H1 (cell line): ENCODE results near the gene PLCH2. TPM values are rescaled to one million over a fixed set of nuclear protein-coding genes. Genes with fewer than 3 reads are reported as not detected.

Experiments
- CHD2 ChIP-seq: IDR thresholded peaks from 2 replicates; pipeline ENCODE4 v1.6.1; 2012; ENCODE audit warnings: low read length, improper control_type of control experiment
- CREB1 ChIP-seq: IDR thresholded peaks from 2 replicates; pipeline ENCODE4 v1.6.1; 2012; ENCODE audit warnings: inconsistent platforms
- JUND ChIP-seq: IDR thresholded peaks from 2 replicates; pipeline ENCODE4 v1.6.1; 2011; ENCODE audit warnings: mild to moderate bottlenecking, improper control_type of control experiment, low read length
- KDM4A ChIP-seq: IDR thresholded peaks from one replicate; pipeline ENCODE4 v1.7.1; 2012; ENCODE audit warnings: low read depth, mild to moderate bottlenecking, moderate library complexity, low read length, inconsistent platforms; ENCODE audit not compliant: severe bottlenecking
- NRF1 ChIP-seq: IDR thresholded peaks from 2 replicates; pipeline ENCODE4 v1.6.1; 2011; ENCODE audit warnings: mild to moderate bottlenecking, low read depth, low read length, improper control_type of control experiment
- PHF8 ChIP-seq: fragments of 200-600 bp; sonication (generic); conservative IDR thresholded peaks from 2 replicates; pipeline ENCODE4 v1.7.1; 2012; ENCODE audit warnings: low read depth, mild to moderate bottlenecking, inconsistent platforms, low read length, moderate library complexity
- RBBP5 ChIP-seq: IDR thresholded peaks from 2 replicates; pipeline ENCODE4 v1.7.1; 2012; ENCODE audit warnings: low read depth, mild to moderate bottlenecking, inconsistent platforms, low read length, moderate library complexity, borderline replicate concordance
- RFX5 ChIP-seq: IDR thresholded peaks from 2 replicates; pipeline ENCODE4 v1.6.1; 2011; ENCODE audit warnings: low read depth, low read length, improper control_type of control experiment, borderline replicate concordance
- SP4 ChIP-seq: IDR thresholded peaks from 2 replicates; pipeline ENCODE4 v1.6.1; 2012; ENCODE audit warnings: low read length, inconsistent platforms
- ZNF274 ChIP-seq: IDR thresholded peaks from 2 replicates; pipeline ENCODE4 v1.7.0; 2012; ENCODE audit warnings: low read length, borderline replicate concordance; ENCODE audit errors: extremely low read depth
- polyA plus RNA-seq, 7 experiments: library from polyadenylated mRNA; depleted of rRNA in 3 of 7; stranded (reverse) in 5 of 7; unstranded in 2 of 7; fragments of >200 nt in 5 of 7; fragments of 200-250 nt in 2 of 7; gene quantifications; 1 replicate in 5 of 7; 2 replicates in 1 of 7; 4 replicates in 1 of 7; pipeline versions ENCODE4 v1.2.1 to v1.2.3, GENCODE V29; 2011 to 2013; ENCODE audit warnings: missing spikeins in 2 of 7, mixed read lengths in 2 of 7
- total RNA-seq: library from RNA; stranded (reverse); fragmentation: NEBNext Ultra II Directional; extraction: Animal tissue kit (Norgen Biotek cat#: 25700); gene quantifications from 2 replicates; pipeline ENCODE4 v1.2.1, GENCODE V29; 2021
- TF ChIP-seq, protein P1 (sequence below): fragments of 300-600 bp; sonication (generic); IDR thresholded peaks from 2 replicates; pipeline ENCODE4 v1.7.1; 2012; ENCODE audit warnings: low read length, moderate library complexity, mild to moderate bottlenecking, inconsistent platforms; ENCODE audit not compliant: insufficient replicate concordance

Gene PLCH2
- total and polyA plus RNA-seq, 2 of the 8 experiments (the other 6 are each of a cell fraction or from before 2014, with no cell fraction given): 0.14 to 0.19 TPM

DNA sequence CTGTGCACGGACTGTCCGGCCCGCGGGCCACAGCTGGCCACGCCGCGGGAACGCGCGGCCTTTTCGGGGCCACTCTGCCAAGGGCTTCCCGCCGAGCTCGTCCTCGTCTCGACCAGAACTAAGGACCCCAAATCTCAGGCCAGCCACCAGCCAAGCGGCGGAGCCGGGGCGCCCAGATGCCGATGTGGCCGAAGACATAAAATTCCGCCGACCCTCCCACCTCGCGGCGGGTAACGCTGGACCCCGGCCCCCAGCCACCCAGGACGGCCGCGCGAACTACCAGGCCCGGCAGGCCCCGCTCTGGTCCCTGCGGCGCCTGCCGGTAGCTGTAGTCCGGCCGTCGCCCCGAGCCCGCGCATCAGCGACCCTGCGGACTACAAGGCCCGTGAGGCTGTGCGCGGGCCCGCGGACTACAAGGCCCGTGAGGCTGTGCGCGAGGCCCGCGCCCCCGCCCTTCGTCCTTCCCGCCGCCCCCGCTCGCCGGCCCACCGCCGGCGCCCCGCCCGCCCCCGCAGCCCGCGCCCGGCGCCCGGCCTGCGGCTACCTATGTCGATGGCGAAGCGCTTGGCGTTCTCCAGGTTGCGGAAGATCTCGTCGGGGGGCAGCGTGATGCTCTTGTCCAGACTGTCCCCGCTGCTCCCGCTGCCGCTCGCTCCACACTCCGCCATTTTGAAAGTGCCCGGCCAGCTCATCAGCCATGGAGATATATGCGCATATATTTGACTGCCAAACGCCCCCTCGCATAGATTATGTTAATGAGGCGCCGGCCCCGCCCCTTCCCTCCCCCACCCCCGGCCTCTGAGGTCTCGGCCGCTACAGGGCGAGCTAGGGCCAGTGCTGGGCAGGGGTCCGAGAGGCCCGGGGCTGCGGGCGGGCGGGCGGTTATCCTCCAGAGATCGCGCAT lies 50.1 kb downstream of the PLCH2 start, which contains the start of gene PANK4 (continued):
- TF ChIP-seq, protein P1, sequence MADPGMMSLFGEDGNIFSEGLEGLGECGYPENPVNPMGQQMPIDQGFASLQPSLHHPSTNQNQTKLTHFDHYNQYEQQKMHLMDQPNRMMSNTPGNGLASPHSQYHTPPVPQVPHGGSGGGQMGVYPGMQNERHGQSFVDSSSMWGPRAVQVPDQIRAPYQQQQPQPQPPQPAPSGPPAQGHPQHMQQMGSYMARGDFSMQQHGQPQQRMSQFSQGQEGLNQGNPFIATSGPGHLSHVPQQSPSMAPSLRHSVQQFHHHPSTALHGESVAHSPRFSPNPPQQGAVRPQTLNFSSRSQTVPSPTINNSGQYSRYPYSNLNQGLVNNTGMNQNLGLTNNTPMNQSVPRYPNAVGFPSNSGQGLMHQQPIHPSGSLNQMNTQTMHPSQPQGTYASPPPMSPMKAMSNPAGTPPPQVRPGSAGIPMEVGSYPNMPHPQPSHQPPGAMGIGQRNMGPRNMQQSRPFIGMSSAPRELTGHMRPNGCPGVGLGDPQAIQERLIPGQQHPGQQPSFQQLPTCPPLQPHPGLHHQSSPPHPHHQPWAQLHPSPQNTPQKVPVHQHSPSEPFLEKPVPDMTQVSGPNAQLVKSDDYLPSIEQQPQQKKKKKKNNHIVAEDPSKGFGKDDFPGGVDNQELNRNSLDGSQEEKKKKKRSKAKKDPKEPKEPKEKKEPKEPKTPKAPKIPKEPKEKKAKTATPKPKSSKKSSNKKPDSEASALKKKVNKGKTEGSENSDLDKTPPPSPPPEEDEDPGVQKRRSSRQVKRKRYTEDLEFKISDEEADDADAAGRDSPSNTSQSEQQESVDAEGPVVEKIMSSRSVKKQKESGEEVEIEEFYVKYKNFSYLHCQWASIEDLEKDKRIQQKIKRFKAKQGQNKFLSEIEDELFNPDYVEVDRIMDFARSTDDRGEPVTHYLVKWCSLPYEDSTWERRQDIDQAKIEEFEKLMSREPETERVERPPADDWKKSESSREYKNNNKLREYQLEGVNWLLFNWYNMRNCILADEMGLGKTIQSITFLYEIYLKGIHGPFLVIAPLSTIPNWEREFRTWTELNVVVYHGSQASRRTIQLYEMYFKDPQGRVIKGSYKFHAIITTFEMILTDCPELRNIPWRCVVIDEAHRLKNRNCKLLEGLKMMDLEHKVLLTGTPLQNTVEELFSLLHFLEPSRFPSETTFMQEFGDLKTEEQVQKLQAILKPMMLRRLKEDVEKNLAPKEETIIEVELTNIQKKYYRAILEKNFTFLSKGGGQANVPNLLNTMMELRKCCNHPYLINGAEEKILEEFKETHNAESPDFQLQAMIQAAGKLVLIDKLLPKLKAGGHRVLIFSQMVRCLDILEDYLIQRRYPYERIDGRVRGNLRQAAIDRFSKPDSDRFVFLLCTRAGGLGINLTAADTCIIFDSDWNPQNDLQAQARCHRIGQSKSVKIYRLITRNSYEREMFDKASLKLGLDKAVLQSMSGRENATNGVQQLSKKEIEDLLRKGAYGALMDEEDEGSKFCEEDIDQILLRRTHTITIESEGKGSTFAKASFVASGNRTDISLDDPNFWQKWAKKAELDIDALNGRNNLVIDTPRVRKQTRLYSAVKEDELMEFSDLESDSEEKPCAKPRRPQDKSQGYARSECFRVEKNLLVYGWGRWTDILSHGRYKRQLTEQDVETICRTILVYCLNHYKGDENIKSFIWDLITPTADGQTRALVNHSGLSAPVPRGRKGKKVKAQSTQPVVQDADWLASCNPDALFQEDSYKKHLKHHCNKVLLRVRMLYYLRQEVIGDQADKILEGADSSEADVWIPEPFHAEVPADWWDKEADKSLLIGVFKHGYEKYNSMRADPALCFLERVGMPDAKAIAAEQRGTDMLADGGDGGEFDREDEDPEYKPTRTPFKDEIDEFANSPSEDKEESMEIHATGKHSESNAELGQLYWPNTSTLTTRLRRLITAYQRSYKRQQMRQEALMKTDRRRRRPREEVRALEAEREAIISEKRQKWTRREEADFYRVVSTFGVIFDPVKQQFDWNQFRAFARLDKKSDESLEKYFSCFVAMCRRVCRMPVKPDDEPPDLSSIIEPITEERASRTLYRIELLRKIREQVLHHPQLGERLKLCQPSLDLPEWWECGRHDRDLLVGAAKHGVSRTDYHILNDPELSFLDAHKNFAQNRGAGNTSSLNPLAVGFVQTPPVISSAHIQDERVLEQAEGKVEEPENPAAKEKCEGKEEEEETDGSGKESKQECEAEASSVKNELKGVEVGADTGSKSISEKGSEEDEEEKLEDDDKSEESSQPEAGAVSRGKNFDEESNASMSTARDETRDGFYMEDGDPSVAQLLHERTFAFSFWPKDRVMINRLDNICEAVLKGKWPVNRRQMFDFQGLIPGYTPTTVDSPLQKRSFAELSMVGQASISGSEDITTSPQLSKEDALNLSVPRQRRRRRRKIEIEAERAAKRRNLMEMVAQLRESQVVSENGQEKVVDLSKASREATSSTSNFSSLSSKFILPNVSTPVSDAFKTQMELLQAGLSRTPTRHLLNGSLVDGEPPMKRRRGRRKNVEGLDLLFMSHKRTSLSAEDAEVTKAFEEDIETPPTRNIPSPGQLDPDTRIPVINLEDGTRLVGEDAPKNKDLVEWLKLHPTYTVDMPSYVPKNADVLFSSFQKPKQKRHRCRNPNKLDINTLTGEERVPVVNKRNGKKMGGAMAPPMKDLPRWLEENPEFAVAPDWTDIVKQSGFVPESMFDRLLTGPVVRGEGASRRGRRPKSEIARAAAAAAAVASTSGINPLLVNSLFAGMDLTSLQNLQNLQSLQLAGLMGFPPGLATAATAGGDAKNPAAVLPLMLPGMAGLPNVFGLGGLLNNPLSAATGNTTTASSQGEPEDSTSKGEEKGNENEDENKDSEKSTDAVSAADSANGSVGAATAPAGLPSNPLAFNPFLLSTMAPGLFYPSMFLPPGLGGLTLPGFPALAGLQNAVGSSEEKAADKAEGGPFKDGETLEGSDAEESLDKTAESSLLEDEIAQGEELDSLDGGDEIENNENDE: no peak
- TF ChIP-seq RBBP5 (no peak), RFX5 (no peak), KDM4A (no peak), JUND (no peak), SP4 (no peak), CHD2 (no peak), PHF8 (peak; percentile 88), CREB1 (peak; percentile 70), ZNF274 (no peak), NRF1 (no peak)
